Measurements from ENCODE around the gene IGFBP6.

Gene IGFBP6

DNA sequence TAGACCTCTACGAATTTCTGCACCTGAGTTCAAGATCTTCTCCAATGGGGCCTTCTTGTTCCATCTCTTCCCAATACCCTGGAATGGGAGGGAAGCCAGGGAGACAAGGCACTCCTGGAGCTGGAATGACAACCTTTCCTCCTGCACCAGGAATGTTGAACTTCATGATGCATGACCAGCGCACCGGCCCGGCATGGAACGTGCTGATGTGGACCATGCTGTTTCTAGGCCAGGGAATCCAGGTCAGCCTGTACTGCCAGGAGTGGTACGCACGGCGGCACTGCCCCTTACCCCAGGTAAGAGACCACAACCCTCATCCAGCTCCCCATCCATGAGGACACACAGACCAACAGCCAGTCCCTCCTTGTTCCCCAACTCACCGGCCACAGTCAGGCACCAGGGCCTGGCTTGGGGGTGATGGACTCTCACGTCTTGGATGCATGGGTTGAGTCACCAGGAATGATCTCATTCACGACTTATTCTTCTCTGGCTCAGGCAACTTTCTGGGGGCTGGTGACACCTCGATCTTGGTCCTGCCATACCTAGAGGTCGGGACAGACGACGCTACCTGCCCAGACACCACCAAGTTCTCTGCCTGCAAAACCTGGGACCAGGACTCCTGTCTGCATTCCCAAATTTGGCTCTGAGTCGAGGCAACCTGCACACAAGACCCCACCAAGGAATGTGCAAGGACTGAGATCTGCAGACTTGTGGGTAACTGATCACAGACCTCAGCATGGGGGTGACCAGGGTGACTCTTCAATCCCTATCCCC, 26.3 kb downstream of the IGFBP6 start:
- TF ChIP-seq, protein P1, sequence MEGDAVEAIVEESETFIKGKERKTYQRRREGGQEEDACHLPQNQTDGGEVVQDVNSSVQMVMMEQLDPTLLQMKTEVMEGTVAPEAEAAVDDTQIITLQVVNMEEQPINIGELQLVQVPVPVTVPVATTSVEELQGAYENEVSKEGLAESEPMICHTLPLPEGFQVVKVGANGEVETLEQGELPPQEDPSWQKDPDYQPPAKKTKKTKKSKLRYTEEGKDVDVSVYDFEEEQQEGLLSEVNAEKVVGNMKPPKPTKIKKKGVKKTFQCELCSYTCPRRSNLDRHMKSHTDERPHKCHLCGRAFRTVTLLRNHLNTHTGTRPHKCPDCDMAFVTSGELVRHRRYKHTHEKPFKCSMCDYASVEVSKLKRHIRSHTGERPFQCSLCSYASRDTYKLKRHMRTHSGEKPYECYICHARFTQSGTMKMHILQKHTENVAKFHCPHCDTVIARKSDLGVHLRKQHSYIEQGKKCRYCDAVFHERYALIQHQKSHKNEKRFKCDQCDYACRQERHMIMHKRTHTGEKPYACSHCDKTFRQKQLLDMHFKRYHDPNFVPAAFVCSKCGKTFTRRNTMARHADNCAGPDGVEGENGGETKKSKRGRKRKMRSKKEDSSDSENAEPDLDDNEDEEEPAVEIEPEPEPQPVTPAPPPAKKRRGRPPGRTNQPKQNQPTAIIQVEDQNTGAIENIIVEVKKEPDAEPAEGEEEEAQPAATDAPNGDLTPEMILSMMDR (IDR thresholded peaks at IDR 0.05) = no peak
- H3K4me1 Mint-ChIP-seq = peaks cover 8% of the 10 kb centered on the region
- H3K27me3 Mint-ChIP-seq (ENCODE audit: low read depth, poor library complexity) = peaks cover 10% of the 10 kb centered on the region
- no peaks in the 10 kb centered on the region for H3K36me3 Mint-ChIP-seq (ENCODE audit: low read depth)
- no peak overlapping the region for H3K4me3 Mint-ChIP-seq
- peak overlapping the region; percentile 42 for H3K27ac Mint-ChIP-seq
- peaks cover 10% of the 10 kb centered on the region for H3K9me3 Mint-ChIP-seq
- DNase-seq = no peak

DNA sequence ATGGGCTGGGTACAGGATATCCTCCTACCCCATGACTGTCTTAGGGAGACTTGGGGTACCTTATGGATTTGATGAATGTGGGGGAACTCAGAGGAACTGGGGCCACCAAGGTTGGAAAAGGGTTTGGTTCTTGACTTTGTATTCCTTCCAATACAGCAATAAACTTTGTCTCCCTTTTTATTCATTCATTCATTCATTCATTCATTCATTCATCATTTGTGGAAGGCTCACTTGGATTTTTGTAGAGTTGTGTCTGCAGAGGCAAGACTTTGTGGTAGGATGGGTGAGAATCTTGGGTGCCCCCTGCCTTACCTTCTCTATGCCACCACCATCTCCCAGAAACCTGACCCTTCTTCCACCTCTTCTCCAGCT, 26.9 kb downstream of the IGFBP6 start:
- Mint-ChIP-seq H3K27ac (no peak overlapping the region), H3K4me1 (peaks cover 12% of the 10 kb centered on the region), H3K4me3 (no peak overlapping the region), H3K27me3 (ENCODE audit: low read depth, poor library complexity) (peaks cover 16% of the 10 kb centered on the region), H3K36me3 (ENCODE audit: low read depth) (no peaks in the 10 kb centered on the region), H3K9me3 (peaks cover 10% of the 10 kb centered on the region)
- TF ChIP-seq, protein P1 (IDR thresholded peaks at IDR 0.05) = no peak
- no peak for DNase-seq

DNA sequence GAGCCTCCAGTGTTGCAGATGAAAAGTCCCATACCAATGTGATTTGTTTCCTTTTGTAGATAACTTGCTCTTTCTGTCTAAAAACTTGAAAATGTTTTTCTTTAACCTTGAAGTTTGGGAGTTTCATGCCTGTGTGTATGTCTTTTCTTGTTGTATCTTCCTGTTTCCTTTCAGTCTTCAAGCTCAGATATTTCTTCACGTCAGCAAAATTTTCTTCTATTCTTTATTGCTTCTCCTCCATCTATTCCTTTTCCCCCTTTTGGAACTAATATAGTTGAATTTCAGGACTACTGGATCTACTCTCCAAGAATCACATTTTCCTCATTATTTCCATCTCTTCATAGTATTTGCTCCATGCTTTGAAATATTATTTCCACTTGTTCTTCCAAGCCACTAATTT, 29.7 kb downstream of the IGFBP6 start:
- TF ChIP-seq, protein P1 (IDR thresholded peaks at IDR 0.05) = no peak
- H3K9me3 Mint-ChIP-seq = peaks cover 10% of the 10 kb centered on the region

DNA sequence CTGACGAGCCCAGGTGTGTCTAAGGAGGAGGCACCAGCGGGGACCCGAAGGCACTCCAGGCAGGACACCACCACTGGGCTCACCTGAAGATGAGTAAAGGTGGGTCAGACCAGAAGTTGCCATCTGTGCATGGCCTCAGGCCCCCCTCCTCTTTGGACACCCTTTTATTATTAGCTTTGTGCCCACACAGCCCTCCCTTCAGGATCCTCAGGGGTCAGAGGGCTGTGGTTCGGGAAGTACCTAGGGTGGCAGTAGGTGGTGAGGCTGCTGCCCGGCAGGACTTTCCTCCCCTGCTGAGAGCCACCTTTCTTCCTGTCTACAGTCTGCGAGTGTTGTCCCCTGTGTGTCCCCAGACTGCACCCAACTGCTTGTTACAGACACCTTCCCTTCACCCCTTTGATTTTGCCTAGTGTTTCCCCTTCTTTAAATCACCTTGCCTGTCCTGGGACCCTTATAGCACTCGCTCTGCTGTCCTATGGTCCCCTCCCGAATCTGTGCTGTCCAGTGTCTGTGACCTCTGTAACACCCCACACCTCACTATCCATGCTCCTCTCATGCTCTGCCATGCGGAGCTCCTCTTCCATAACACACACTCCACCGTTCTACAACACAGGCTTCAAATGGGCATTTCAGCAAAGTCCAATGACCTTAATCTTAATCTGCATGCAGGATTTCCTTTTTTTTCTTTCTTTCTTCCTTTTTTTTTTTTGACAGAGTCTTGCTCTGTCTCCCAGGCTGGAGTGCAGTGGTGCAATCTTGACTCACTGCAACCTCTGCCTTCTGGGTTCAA, 31.5 kb downstream of the IGFBP6 start:
- DNase-seq = no peak
- TF ChIP-seq, protein P1 (IDR thresholded peaks at IDR 0.05) = no peak
- Mint-ChIP-seq H3K4me1 (peaks cover 4% of the 10 kb centered on the region), H3K27ac (no peak overlapping the region), H3K9me3 (peaks cover 4% of the 10 kb centered on the region), H3K36me3 (ENCODE audit: low read depth) (no peaks in the 10 kb centered on the region), H3K27me3 (ENCODE audit: low read depth, poor library complexity) (peaks cover 30% of the 10 kb centered on the region), H3K4me3 (no peak overlapping the region)

More for the DNA sequence above, 29.7 kb downstream of the IGFBP6 start:
- Mint-ChIP-seq H3K36me3 (ENCODE audit: low read depth) (no peaks in the 10 kb centered on the region), H3K27me3 (ENCODE audit: low read depth, poor library complexity) (peaks cover 29% of the 10 kb centered on the region), H3K4me1 (peaks cover 8% of the 10 kb centered on the region), H3K27ac (no peak overlapping the region), H3K4me3 (no peak overlapping the region)
- DNase-seq = no peak

DNA sequence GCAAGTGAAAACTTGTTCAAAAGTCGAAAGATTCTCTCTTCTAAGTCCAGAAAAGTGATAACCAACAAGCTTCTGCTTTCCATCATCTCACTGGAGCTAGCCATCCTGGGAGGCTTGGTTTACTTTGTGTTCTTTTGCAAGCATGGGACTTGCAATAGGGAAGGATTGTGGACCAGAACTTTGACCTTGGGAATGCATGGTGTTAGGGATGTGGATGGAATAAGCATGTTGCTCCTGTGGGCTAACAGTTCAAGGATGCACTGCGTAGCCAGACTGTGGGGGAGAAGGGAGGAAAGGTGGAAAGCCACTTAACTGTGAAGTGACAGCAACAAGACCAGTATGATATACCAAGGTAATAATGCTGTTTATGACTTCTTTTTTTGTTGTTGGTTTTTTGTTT, 34.4 kb downstream of the IGFBP6 start:
- H3K4me3 Mint-ChIP-seq = no peak overlapping the region
- peaks cover 29% of the 10 kb centered on the region for H3K27me3 Mint-ChIP-seq (ENCODE audit: low read depth, poor library complexity)
- no peak overlapping the region for H3K27ac Mint-ChIP-seq
- TF ChIP-seq, protein P1 (IDR thresholded peaks at IDR 0.05) = no peak
- H3K9me3 Mint-ChIP-seq = peaks cover 10% of the 10 kb centered on the region
- H3K36me3 Mint-ChIP-seq (ENCODE audit: low read depth) = no peaks in the 10 kb centered on the region
- DNase-seq = no peak
- peaks cover 4% of the 10 kb centered on the region for H3K4me1 Mint-ChIP-seq
